Measurements from ENCODE around the gene RPL22L1.
"Not testable (repeated sequence)": the region's sequence is repeated elsewhere in the genome, so short reads cannot be mapped to it uniquely, and the experiment has no call there.

RPL22L1 gene

GRCh38 chr3:170889132-170889531 lies 19.1 kb upstream of the RPL22L1 start:
- no peak for DNase-seq
- intact Hi-C loops (cut with DNase I), result no loop called here

GRCh38 chr3:170884109-170884930 lies 14.3 kb upstream of the RPL22L1 start:
- DNase-seq; intact Hi-C loops (cut with DNase I): not testable (repeated sequence)

GRCh38 chr3:170878688-170879087 lies 8.7 kb upstream of the RPL22L1 start:
- intact Hi-C loops (cut with DNase I), result not testable (repeated sequence)

GRCh38 chr3:170877311-170877710 lies 7.3 kb upstream of the RPL22L1 start:
- intact Hi-C loops (cut with DNase I), result not testable (repeated sequence)

More at GRCh38 chr3:170878688-170879087, 8.7 kb upstream of the RPL22L1 start:
- not testable (repeated sequence) for DNase-seq

GRCh38 chr3:170876537-170876936 lies 6.5 kb upstream of the RPL22L1 start:
- intact Hi-C loops (cut with DNase I), result no loop called here
- no peak for DNase-seq

More at GRCh38 chr3:170877311-170877710, 7.3 kb upstream of the RPL22L1 start:
- DNase-seq, result not testable (repeated sequence)

- intact Hi-C loops (cut with DNase I), result no loop called here
Measured at GRCh38 chr3:170869239-170869590, 780 bp downstream of the RPL22L1 start.

GRCh38 chr3:170868577-170869238 lies 1.3 kb downstream of the RPL22L1 start:
- intact Hi-C loops (cut with DNase I), result no loop called here
- DNase-seq, result no peak

More at GRCh38 chr3:170869239-170869590, 780 bp downstream of the RPL22L1 start:
- no peak for DNase-seq

- intact Hi-C loops (cut with DNase I), result no loop called here
- DNase-seq, result no peak
Measured at GRCh38 chr3:170867143-170867937, 2.7 kb downstream of the RPL22L1 start.

GRCh38 chr3:170866499-170866898 lies 3.5 kb downstream of the RPL22L1 start:
- DNase-seq, result no peak
- intact Hi-C loops (cut with DNase I), result no loop called here

- intact Hi-C loops (cut with DNase I), result no loop called here
- DNase-seq, result no peak
Measured at GRCh38 chr3:170865209-170866094, 4.5 kb downstream of the RPL22L1 start.

GRCh38 chr3:170864525-170865208 lies 5.3 kb downstream of the RPL22L1 start:
- intact Hi-C loops (cut with DNase I), result no loop called here
- no peak for DNase-seq

GRCh38 chr3:170863816-170864215 lies 6.2 kb downstream of the RPL22L1 start:
- DNase-seq, result no peak
- intact Hi-C loops (cut with DNase I), result no loop called here

GRCh38 chr3:170862618-170863374 lies 7.2 kb downstream of the RPL22L1 start:
- intact Hi-C loops (cut with DNase I), result no loop called here
- DNase-seq, result no peak

GRCh38 chr3:170858599-170858998 lies 11.4 kb downstream of the RPL22L1 start:
- DNase-seq, result no peak
- intact Hi-C loops (cut with DNase I), result no loop called here

- intact Hi-C loops (cut with DNase I), result no loop called here
- no peak for DNase-seq
Measured at GRCh38 chr3:170852324-170852723, 17.7 kb downstream of the RPL22L1 start.

- no peak for DNase-seq
- intact Hi-C loops (cut with DNase I), result no loop called here
Measured at GRCh38 chr3:170848292-170848917, 21.6 kb downstream of the RPL22L1 start.

GRCh38 chr3:170844377-170844776 lies 25.6 kb downstream of the RPL22L1 start:
- intact Hi-C loops (cut with DNase I), result no loop called here

More at GRCh38 chr3:170844377-170844776, 25.6 kb downstream of the RPL22L1 start:
- no peak for DNase-seq
